Umbilical cord (tissue), 2 donors: ENCODE measurements around the gene CDKAL1. TPM values are rescaled to one million over a fixed set of nuclear protein-coding genes. Genes with fewer than 3 reads are reported as not detected.

ENCODE experiments used
- DNase-seq: peaks from one replicate; pipeline ENCODE4 v3.0.0-alpha.2; 2015; ENCODE audit warnings: low spot score
- total RNA-seq: library from RNA; depleted of rRNA; stranded (reverse); fragments of >200 nt; gene quantifications from one replicate; pipeline ENCODE4 v1.2.3, GENCODE V29; 2014; ENCODE audit warnings: low replicate concordance; ENCODE audit not compliant: insufficient read depth

CDKAL1 gene
- total RNA-seq, 1 donor from 2014 or later: 24.6 TPM

DNA sequence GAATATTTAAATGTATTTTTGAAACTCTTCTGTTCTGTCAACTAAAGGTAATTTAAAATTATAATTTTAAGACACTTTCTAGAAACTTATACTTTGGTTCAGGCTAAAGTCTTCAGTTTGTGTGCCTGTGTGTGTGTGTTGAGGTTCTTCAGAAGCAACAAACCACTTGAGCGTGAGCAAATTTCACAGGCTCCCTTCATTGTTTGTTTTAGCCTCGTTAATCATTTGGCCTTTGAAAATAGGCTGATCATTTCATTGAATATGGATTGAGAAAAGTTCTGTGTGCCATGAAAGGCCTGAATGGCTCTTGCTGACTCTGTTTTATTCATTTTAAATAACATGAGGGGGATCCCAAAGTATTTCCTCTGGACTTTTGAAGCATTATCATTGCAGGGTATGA lies 420.1 kb downstream of the CDKAL1 start:
- no peak for DNase-seq

DNA sequence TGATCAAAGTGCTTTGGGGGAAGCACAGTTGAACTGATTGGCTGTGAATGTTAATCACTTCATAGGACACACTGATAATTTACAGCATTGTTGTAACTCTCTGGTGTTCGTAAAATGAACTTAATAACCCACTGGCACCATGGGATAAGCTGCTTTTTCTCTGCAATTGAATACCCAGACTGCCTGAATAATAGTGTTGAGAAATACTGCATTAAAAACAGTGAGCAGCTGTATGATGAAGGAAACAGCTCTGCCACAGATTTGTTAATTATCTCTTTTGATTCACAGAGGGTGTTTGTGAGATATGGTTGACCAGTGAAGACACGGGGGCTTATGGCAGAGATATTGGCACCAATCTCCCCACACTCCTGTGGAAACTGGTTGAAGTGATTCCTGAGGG lies 420.9 kb downstream of the CDKAL1 start:
- DNase-seq: no peak

- DNase-seq: no peak
These were observed 421.5 kb downstream of the CDKAL1 start for GRCh38 chr6:20955751-20956150.

DNA sequence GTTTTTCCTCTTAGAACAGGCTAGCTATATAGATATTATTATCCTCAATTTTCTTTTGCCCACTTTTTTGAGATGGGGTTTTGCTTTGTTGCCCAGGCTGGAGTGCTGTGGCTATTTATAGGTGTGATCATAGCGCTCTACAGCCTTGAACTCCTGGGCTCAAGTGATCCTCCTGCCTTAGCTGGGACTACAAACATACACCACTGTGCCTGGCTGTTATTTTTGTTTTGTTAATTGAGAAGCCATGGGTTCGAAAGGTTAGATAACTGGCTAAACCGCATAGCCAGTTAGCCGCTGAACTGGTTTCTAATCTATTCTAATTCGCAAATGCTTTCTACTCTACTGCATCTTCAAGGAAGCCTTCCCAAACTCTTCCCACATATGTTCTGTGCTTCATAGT lies 425.8 kb downstream of the CDKAL1 start:
- no peak for DNase-seq

DNA sequence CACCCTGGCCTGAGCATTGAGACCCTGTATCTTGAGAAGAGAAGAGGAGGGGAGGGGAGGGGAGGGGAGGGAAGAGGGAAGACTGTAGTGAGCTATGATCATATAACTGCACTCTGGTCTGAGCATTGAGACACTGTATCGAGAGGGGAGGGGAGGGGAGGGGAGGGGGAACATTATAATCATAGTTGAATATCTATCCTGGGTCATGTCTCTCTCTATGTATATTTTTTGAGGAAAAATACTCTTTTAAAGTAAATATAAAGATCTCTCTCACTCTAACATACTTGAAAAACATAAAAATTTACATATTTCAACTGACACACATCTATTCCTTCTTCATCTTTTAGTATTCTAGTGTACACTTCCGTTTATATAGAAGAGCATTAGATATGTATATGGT lies 431.0 kb downstream of the CDKAL1 start:
- DNase-seq: no peak

DNA sequence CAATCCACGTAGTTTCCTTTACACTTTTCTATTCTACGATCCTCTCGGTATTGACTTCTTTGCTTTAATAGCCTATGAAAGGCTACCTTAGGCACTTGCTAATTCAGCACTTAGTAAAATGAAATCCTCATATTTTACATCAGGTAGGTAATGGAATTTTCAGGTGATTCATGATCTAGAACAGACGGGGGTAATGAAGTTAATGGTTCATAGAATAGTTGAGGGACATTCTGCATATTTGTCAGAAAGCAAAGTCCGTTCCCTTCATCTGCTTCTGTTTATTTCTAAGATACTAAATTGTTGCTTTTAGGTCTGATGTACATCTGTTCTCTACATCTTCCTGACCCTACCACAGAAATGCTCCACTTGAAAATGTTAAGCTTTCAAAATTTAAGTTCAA lies 431.7 kb downstream of the CDKAL1 start:
- no peak for DNase-seq

DNA sequence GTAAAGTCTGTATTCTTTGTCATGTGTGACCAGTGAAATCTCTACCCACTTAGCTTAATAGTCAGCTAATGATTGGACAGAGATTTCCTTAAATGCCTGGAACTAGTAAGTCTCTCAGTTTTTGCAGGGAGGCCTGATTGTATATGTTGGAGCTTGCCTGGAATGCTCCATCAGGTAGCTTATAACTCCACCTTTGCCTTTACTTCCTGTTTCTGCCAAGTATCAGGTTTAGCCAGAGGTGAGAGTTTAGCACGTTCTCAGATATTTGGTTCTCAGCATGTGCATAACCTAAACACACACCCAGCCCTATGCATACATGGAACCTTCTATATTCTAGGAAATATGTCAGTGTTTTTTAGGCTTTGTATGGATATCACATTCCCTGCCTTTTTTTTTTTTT lies 435.3 kb downstream of the CDKAL1 start:
- no peak for DNase-seq

- DNase-seq: no peak
These were observed 442.2 kb downstream of the CDKAL1 start for GRCh38 chr6:20976391-20976918.

DNA sequence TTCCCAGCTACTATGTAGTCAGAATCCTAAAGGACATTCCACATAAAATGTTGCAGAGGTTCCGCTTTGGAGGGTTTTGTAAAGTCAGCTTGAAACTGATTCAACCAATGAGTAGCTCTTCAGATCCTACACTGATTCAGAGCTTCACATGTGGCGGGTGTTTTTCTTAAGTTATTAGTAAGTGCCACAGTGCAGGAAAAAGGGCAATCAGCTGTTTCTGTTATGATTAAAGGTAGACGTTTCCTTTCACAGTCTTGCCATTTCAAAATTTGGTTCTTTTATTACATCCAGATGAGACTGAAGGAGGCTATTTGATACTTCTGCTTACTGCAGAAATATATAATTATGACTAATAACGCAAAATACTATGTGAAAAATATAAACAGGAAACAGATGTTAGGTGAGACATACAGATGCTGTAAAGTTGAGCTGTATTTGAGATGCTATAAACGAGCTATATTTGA lies 443.9 kb downstream of the CDKAL1 start:
- DNase-seq: peak; percentile 4

DNA sequence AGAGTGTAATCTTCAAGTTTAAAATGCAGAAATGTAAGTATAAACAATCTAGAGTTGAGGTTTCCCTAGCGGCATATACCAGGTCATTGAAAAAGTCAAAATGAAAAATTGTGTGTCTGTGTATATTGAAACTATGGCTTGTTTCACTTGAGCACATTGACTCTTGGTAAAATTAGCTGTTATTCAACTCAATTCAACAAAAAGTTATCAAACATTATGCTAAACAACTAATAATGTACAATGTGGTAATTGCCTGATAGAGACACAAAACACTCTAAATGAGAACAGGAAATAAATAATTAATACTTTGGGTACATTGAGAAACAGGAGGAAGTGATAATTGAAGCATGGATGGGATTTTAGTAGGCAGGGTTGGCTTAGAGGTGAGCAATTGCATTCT lies 444.8 kb downstream of the CDKAL1 start:
- no peak for DNase-seq

- DNase-seq: no peak
These were observed 449.7 kb downstream of the CDKAL1 start for GRCh38 chr6:20983961-20984360.

DNA sequence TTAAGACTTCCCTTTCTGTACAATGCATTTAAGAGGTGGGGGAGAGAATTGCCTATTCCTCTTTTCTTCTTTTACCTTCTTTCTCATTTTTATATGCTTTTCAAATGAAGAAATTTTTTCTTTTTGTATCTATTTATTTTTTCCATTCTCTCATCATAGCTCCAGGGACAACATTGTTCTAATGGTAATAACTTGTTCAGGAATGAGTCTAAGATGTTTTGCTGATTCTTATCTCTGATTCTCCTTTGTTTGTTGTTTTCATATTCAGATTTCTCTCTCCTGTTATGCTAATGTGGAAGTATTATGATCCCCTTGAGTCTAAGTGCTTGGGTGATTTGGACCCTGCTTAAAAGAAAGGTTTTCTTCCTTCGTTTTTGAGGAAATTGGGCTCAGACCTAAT lies 451.6 kb downstream of the CDKAL1 start:
- no peak for DNase-seq

GRCh38 chr6:20991910-20992309 lies 457.7 kb downstream of the CDKAL1 start:
- DNase-seq: no peak

DNA sequence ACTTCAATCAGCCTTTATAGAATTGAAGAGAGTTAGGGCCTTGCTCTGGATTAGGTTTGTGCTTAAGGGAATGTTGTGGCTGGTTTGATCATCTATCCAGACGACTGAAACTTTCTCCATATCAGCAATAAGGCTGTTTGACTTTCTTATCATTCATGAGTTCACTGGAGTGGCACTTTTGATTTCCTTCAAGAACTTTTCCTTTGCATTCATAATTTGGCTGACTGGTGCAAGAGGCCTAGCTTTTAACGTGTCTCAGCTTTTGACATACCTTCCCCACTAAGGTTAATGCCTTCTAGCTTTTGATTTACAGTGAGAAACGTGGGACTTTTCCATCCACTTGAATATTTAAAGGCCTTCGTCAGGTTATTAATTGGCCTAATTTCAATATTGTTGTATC lies 461.8 kb downstream of the CDKAL1 start:
- no peak for DNase-seq

GRCh38 chr6:20997143-20997769 lies 463.0 kb downstream of the CDKAL1 start:
- DNase-seq: no peak

- DNase-seq: no peak
These were observed 463.5 kb downstream of the CDKAL1 start for GRCh38 chr6:20997770-20998147.

GRCh38 chr6:20998748-20999448 lies 464.6 kb downstream of the CDKAL1 start:
- no peak for DNase-seq

- peak; percentile 74 for DNase-seq
These were observed 466.1 kb downstream of the CDKAL1 start for GRCh38 chr6:21000331-21000801.

GRCh38 chr6:21001736-21002135 lies 467.5 kb downstream of the CDKAL1 start:
- DNase-seq: no peak

GRCh38 chr6:21003780-21004541 lies 469.7 kb downstream of the CDKAL1 start:
- DNase-seq: peak; percentile 42

GRCh38 chr6:21005816-21006570 lies 471.7 kb downstream of the CDKAL1 start:
- peak; percentile 91 for DNase-seq

DNA sequence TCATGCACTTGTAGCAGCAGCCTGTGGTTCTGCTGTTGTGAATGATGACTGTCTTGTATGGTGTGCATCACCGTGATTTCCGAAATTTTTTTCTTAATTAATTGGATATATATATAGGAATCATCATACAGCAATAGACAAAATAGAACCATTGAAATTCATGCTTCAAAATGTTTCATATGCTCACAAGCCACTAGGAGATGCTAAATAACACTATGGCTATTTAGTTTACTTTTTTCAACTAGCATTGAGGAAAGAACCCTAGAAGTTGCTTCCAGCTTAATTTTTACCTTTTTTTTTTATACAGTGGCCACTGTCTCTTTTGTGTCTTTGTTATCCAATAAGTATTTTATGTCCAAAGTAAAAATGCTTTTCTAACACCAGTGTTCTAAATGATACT lies 485.4 kb downstream of the CDKAL1 start:
- DNase-seq: no peak
